ENCODE results near the gene KLHL22.
"Not testable (repeated sequence)": the region's sequence is repeated elsewhere in the genome, so short reads cannot be mapped to it uniquely, and the experiment has no call there.

GRCh38 chr22:20504293-20504922, 8.8 kb upstream of the KLHL22 start:
- TF ChIP-seq CTCF, POLR2A, EP300, POLR2AphosphoS5 (IDR thresholded peaks at IDR 0.05): not testable (repeated sequence)
